GM12875 (cell line): ENCODE results near the gene DOCK7.

Experiments
- H3K4me3 ChIP-seq: one replicate; pipeline ENCODE4 v1.5.1; 2011; ENCODE audit warnings: low read depth, low read length, control low read depth
- CTCF ChIP-seq: IDR thresholded peaks from 2 replicates; pipeline ENCODE4 v1.5.1; 2011; ENCODE audit warnings: low read depth, mild to moderate bottlenecking, control low read depth, inconsistent platforms, low read length, moderate library complexity, borderline replicate concordance; ENCODE audit not compliant: insufficient read depth

The DOCK7 gene

GRCh38 chr1:62406576-62406975 lies 281.6 kb downstream of the DOCK7 start:
- TF ChIP-seq CTCF, result no peak
- H3K4me3 ChIP-seq, result no peak overlapping the region

- no peak for TF ChIP-seq CTCF
- no peak overlapping the region for H3K4me3 ChIP-seq
Observed at GRCh38 chr1:62405247-62405646, 282.9 kb downstream of the DOCK7 start.
